ENCODE data around the gene PGPEP1. TPM values are rescaled to one million over a fixed set of nuclear protein-coding genes. Genes with fewer than 3 reads are reported as not detected.

The PGPEP1 gene
- total and polyA plus RNA-seq, 10 of the 15 experiments (the other 5 are each of a cell fraction or from before 2014, with no cell fraction given): 13.8 to 39.4 (median 17.0) TPM

- TF ChIP-seq, protein P1, sequence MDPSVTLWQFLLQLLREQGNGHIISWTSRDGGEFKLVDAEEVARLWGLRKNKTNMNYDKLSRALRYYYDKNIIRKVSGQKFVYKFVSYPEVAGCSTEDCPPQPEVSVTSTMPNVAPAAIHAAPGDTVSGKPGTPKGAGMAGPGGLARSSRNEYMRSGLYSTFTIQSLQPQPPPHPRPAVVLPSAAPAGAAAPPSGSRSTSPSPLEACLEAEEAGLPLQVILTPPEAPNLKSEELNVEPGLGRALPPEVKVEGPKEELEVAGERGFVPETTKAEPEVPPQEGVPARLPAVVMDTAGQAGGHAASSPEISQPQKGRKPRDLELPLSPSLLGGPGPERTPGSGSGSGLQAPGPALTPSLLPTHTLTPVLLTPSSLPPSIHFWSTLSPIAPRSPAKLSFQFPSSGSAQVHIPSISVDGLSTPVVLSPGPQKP (IDR thresholded peaks at IDR 0.05; ENCODE audit: low read depth, low read length): no peak
- TF ChIP-seq, protein P2, sequence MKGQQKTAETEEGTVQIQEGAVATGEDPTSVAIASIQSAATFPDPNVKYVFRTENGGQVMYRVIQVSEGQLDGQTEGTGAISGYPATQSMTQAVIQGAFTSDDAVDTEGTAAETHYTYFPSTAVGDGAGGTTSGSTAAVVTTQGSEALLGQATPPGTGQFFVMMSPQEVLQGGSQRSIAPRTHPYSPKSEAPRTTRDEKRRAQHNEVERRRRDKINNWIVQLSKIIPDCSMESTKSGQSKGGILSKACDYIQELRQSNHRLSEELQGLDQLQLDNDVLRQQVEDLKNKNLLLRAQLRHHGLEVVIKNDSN (IDR thresholded peaks at IDR 0.05; ENCODE audit: borderline replicate concordance, extremely low read length, insufficient read depth, low read depth, low read length): no peak
- 0 out of 2 replicates have a peak, but pooled peaks have one; percentile 55 for TF ChIP-seq BCLAF1 (IDR thresholded peaks at IDR 0.05)
- no peak for TF ChIP-seq BRCA1 (IDR thresholded peaks at IDR 0.05; ENCODE audit: low read depth, low read length)
- TF ChIP-seq KDM1A (IDR thresholded peaks at IDR 0.05; ENCODE audit: borderline replicate concordance): no peak
- no peak for TF ChIP-seq SMAD5 (IDR thresholded peaks at IDR 0.05; ENCODE audit: low read depth)
- TF ChIP-seq ZNF24 (IDR thresholded peaks at IDR 0.05): peak; percentile 23; the same call in 1 of the 2 replicates
- peak; percentile 54; the same call in 1 of the 2 replicates for TF ChIP-seq DPF2 (IDR thresholded peaks at IDR 0.05)
- TF ChIP-seq IKZF2 (IDR thresholded peaks at IDR 0.05): peak in 1 of 2 experiments; percentile 44; a peak in 2 of 4 replicates
- peak; percentile 70; the same call in 1 of the 2 replicates for TF ChIP-seq POLR2A (IDR thresholded peaks at IDR 0.05; ENCODE audit: low read depth, low read length)
- no peak for TF ChIP-seq NR2C2 (IDR thresholded peaks at IDR 0.05; ENCODE audit: borderline replicate concordance, control insufficient read depth, insufficient read length, low read depth)
- TF ChIP-seq ESRRA (IDR thresholded peaks at IDR 0.05; ENCODE audit: low read length): no peak
- TF ChIP-seq PAX8 (IDR thresholded peaks at IDR 0.05): no peak
- no peak for TF ChIP-seq SIX5 (IDR thresholded peaks at IDR 0.05; ENCODE audit: low read depth, low read length, severe bottlenecking)
- no peak for TF ChIP-seq MTA3 (IDR thresholded peaks at IDR 0.05; ENCODE audit: borderline replicate concordance, low read length)
- peak; percentile 100 for TF ChIP-seq SMARCA5 (IDR thresholded peaks at IDR 0.05)
- no peak for TF ChIP-seq ATF2 (IDR thresholded peaks at IDR 0.05; ENCODE audit: low read length)
- 0 out of 2 replicates have a peak, but pooled peaks have one; percentile 39 for TF ChIP-seq POLR2AphosphoS2 (IDR thresholded peaks at IDR 0.05; ENCODE audit: low read depth, low read length)
- no peak for TF ChIP-seq BCL11A (IDR thresholded peaks at IDR 0.05; ENCODE audit: low read depth, low read length)
- no peak for TF ChIP-seq CHD1 (IDR thresholded peaks at IDR 0.05; ENCODE audit: low read depth, low read length)
- 0 out of 2 replicates have a peak, but pooled peaks have one; percentile 54 for TF ChIP-seq CHD2 (IDR thresholded peaks at IDR 0.05; ENCODE audit: borderline replicate concordance, low read depth, low read length)
- no peak for TF ChIP-seq CREB1 (IDR thresholded peaks at IDR 0.05; ENCODE audit: low read depth)
- no peak for TF ChIP-seq NFYA (IDR thresholded peaks at IDR 0.05; ENCODE audit: borderline replicate concordance, low read depth, low read length)
- TF ChIP-seq RELA (IDR thresholded peaks at IDR 0.05; ENCODE audit: borderline replicate concordance, partially characterized antibody): peak; percentile 85
- TF ChIP-seq NFIC (IDR thresholded peaks at IDR 0.05; ENCODE audit: low read depth, low read length): no peak
Observed at GRCh38 chr19:18340190-18340989, at the start of gene PGPEP1 (continued).
